Skeletal muscle cell (primary cell): ENCODE results near the gene RPS19.

Experiments used
- DNase-seq: peaks from one replicate; pipeline ENCODE4 v3.0.0-alpha.2; 2010; ENCODE audit warnings: low read depth
- H3K4me3 ChIP-seq: 2 replicates; pipeline ENCODE4 v1.5.1; 2011; ENCODE audit warnings: low read depth, mild to moderate bottlenecking, control low read depth, low read length, moderate library complexity

RPS19 gene

GRCh38 chr19:41859618-41860418 lies at the start of gene RPS19:
TSS of gene RPS19 (plus strand) at chr19:41860255. CDS start at chr19:41860775, 520 bp downstream.
- peak within 1 kb of the TSS; percentile 99 for H3K4me3 ChIP-seq
- DNase-seq: peak; percentile 91

- H3K4me3 ChIP-seq: no peak overlapping the region
- DNase-seq: no peak
Observed at GRCh38 chr19:41810301-41810700, 49.8 kb upstream of the RPS19 start.

GRCh38 chr19:41811036-41811435 lies 49.0 kb upstream of the RPS19 start:
- H3K4me3 ChIP-seq: no peak overlapping the region
- no peak for DNase-seq

GRCh38 chr19:41811981-41812380 lies 48.1 kb upstream of the RPS19 start:
- H3K4me3 ChIP-seq: no peak overlapping the region

DNA sequence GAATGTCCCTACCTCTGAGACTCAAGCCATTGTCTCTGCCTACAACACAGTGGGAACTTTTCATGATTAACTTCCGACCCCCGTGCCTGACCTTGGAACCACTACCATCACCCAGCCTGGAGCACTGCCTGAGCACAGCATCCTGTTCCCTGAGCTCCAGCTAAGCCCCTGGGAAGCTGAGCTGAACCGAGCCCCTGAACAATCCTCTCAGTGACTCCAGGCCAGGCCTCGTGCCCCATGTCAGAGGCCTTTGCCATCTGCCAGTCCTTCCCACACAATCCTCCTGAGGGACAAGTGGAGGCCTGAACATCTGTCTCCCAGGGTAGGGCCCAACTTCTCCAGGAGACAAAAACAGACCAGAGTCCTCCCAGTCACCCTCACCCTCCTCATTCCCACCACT lies 46.1 kb upstream of the RPS19 start:
- no peak overlapping the region for H3K4me3 ChIP-seq
- DNase-seq: no peak

More at GRCh38 chr19:41811981-41812380, 48.1 kb upstream of the RPS19 start:
- DNase-seq: no peak

- DNase-seq: no peak
- no peak overlapping the region for H3K4me3 ChIP-seq
Observed at GRCh38 chr19:41815301-41815700, 44.8 kb upstream of the RPS19 start.

DNA sequence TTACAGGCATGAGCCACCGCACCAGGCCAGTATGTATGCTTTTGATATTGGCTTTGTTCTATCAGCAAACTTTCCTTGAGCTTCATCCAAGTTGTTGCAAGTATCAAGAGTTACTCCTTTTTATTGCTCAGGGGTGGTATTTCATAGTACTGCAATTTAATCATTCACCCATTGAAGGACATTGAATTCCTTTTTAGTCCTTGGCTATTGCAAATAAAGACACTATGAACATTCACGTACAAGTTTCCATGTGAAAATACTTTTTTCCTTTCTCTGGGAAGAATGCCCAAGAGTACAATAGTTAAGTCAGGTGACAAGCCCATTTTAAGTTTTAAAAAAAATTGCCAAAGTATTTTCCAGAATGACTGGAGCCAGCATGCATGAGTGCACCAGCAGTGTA lies 43.3 kb upstream of the RPS19 start:
- no peak overlapping the region for H3K4me3 ChIP-seq
- DNase-seq: no peak

DNA sequence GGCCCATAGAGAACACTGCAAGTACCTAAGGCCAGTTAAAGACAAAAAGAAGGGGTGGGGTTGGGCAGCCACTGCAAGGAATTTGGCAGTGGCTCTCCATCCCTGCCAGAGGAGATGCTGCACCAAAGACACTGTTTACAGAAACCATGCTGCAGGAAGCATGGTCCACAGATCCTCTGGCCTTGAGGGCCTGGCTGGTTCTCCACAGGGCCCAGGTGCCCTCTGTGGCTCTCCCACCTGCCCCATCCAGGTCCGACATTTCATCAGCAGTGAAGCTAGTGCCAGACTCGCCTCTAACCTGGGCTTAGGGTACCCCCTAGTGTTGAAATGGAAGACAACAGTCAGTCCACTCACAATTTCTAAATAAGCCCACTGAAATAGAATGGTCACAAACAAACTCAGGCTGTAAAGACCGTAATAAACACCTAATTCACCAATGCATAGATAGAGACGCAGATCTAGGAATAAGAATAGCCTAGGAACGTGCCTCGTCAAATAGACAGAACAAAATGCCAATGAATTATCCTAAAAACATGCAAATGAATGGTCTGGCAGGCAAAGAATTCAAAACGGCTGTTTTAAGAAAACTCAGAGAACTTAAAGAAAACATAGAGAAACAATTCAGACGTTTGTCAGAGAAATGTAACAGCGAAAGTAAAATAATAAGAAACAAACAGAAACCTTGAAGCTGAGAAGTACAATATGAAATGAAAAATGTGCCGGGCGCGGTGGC lies 38.9 kb upstream of the RPS19 start:
- no peak overlapping the region for H3K4me3 ChIP-seq
- no peak for DNase-seq

DNA sequence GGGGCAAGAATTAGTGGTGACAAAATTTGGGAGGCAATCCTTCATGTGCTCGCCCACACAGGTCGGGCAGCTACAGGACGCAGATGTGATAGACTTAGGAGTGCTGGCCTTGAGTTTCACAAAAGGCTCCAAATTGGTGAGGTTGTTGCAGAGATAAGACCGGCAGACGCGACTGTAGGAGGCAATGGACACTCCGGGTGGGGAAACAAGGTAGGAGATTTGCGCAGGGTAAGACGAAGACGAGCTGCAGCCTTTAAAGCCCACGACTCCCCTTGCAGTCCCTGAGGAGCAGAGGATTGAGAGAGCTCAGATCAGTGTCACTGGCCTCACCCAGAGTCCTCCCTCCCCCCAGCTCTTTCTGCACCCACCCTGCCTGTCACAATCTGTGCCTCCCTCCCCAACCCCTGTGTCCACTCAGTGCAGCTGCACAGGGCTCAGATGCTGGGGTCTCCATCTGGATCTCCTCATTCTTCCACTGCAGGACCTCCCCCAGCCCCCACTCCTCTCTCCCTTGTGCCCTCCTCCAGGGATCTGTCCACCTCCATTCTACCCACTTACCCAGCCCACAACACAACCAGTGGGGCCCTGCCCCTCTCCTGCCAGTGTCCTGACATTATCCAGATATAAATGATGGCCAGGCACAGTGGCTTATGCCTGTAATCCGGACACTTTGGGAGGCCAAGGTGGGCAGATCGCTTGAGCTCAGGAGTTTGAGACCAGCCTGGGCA lies 21.9 kb upstream of the RPS19 start:
- no peak overlapping the region for H3K4me3 ChIP-seq
- no peak for DNase-seq

GRCh38 chr19:41839211-41839610 lies 20.8 kb upstream of the RPS19 start:
- no peak for DNase-seq
- H3K4me3 ChIP-seq: no peak overlapping the region

GRCh38 chr19:41843371-41843770 lies 16.7 kb upstream of the RPS19 start:
- no peak for DNase-seq
- H3K4me3 ChIP-seq: no peak overlapping the region

DNA sequence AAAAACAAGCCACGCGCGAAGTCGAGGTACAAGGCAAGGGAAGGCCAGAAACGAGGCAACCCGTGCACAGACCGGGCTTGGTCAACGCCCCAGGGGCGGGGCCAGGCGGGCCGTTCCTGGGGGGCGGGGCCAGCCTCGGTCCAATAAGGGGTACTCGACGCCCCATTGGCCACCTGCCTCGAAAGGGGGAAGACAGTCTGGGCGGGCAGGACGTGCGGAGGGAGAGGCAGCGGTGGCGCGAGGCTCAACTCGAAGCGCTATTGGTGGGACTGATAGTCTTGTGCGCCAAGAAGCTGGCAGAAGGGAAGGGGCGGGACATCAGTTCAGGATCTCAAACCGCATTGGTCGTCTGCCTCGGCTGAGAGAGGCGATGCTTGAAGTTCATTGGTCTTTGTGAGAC lies 15.5 kb upstream of the RPS19 start, which contains the start of gene LYPD4:
LYPD4 (minus strand) TSS at position 83 of the 400 bp plus-strand sequence. CDS start 5,398 bp downstream, outside the sequence.
- DNase-seq: no peak

DNA sequence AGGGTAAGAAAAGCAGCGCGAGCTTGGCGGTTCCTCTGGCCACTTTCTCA lies 15.2 kb upstream of the RPS19 start, which contains the start of gene DMRTC2:
DMRTC2 (plus strand) TSS at position 42 of the 50 bp plus-strand sequence. CDS start 2,387 bp downstream, outside the sequence.
- no peak within 1 kb of the TSS for H3K4me3 ChIP-seq
- DNase-seq: no peak

More for the DNA sequence above, 15.5 kb upstream of the RPS19 start, which contains the start of gene LYPD4:
- no peak within 1 kb of the TSS for H3K4me3 ChIP-seq

DNA sequence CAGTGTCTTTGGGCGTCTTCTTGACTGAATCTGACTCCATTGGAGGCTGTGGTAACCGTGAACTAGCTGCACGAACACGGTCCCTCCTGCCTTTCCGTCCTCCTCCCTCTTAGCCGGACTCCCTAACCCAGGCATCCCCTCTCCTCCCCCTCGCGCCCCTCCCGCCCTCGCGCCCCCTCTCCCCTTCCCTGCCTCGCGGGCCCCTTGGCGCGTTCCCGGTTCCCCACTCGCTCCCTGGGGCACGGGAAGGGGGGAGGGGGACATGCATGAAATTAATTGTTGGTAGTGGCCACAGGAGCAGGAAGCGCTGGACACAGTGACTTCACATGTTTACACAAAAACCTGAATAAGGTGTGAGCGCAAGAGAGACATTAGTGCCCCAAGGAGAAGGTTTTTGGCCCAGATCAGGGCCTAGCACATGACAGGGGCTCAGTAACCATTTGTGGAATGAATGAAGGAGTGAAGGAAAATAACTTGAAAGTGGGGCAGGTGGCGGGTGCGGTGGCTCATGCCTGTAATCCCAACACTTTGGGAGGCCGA lies 14.9 kb upstream of the RPS19 start:
- H3K4me3 ChIP-seq: no peak overlapping the region
- DNase-seq: no peak

DNA sequence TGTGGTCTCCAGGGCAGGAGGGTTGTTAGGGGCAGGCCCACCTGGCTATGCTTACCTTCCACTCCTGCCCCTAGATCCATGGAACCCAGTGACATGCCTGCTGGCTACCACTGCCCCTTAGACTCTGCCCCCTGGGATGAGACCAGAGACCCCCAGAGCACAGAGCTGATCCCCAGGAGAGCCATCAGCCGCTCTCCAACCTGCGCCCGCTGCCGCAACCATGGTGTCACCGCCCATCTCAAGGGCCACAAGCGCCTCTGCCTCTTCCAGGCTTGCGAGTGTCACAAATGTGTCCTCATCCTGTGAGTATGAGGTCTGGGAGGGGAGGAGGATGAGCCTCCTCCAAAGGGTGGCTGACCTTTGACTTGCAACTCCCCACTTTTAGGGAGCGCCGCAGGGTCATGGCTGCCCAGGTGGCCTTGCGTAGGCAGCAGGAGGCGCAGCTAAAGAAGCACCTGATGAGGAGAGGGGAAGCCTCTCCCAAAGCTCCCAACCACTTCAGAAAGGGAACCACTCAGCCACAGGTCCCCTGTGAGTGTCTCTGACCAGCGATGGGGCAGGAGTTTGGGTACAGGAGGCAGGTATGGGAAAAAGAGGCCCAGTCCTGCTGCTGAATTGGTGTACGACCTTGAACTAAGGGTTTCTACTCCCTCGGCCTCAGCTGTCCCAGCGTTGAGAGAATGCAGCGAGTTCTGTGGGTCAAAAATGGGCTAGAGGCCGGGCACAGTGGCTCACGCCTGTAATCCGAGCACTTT lies 12.5 kb upstream of the RPS19 start:
- no peak overlapping the region for H3K4me3 ChIP-seq

GRCh38 chr19:41848666-41849065 lies 11.4 kb upstream of the RPS19 start:
- no peak for DNase-seq
- H3K4me3 ChIP-seq: no peak overlapping the region

More for the DNA sequence above, 12.5 kb upstream of the RPS19 start:
- no peak for DNase-seq

DNA sequence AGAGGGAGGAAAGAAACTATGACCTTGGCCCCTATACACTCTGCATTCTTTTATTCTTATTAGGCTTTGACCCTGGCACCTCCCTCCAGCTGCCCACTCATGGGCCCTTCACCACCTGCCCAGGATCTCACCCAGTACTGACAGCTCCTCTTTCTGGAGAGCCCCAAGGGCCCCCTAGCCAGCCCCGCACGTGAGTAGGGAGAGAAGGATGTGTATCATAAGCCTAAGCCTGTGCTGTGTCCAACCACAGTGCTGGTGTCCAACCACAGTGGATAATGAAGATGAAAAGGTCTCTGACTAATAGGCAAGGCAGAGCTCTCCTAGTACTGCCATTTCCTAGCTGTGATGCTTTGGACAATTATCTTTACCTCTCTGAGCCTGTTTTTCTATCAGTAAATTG lies 11.0 kb upstream of the RPS19 start:
- H3K4me3 ChIP-seq: no peak overlapping the region
- DNase-seq: no peak

GRCh38 chr19:41850381-41850780 lies 9.7 kb upstream of the RPS19 start:
- no peak for DNase-seq
- H3K4me3 ChIP-seq: no peak overlapping the region

- DNase-seq: no peak
- H3K4me3 ChIP-seq: no peak overlapping the region
Observed at GRCh38 chr19:41851456-41851855, 8.6 kb upstream of the RPS19 start.

GRCh38 chr19:41853344-41853743 lies 6.7 kb upstream of the RPS19 start:
- no peak for DNase-seq
- no peak overlapping the region for H3K4me3 ChIP-seq
